HS-27A (cell line): Measurements from ENCODE around the gene SLC5A6.

Experiments used
- DNase-seq: peaks from one replicate; pipeline ENCODE4 v3.0.0-alpha.2; 2012; ENCODE audit warnings: low read depth, missing footprints

The SLC5A6 gene

GRCh38 chr2:27174638-27175037 is 37.4 kb downstream of the SLC5A6 start:
- DNase-seq, result no peak

- DNase-seq, result no peak
These were observed 40.7 kb downstream of the SLC5A6 start for GRCh38 chr2:27171351-27171848.

GRCh38 chr2:27170581-27171337 is 41.3 kb downstream of the SLC5A6 start:
- DNase-seq, result no peak

- DNase-seq, result no peak
These were observed 46.9 kb downstream of the SLC5A6 start for GRCh38 chr2:27164960-27165763.

GRCh38 chr2:27162151-27163121 is 49.6 kb downstream of the SLC5A6 start:
- DNase-seq, result no peak

- DNase-seq, result no peak
These were observed 51.9 kb downstream of the SLC5A6 start for GRCh38 chr2:27160191-27160590.

- no peak for DNase-seq
These were observed 52.8 kb downstream of the SLC5A6 start for GRCh38 chr2:27159271-27159670.

GRCh38 chr2:27158468-27158867 is 53.6 kb downstream of the SLC5A6 start:
- no peak for DNase-seq

GRCh38 chr2:27155069-27155520 is 57.0 kb downstream of the SLC5A6 start:
- no peak for DNase-seq

GRCh38 chr2:27154488-27154887 is 57.6 kb downstream of the SLC5A6 start:
- no peak for DNase-seq

GRCh38 chr2:27152796-27153464 is 59.1 kb downstream of the SLC5A6 start:
- no peak for DNase-seq

- no peak for DNase-seq
These were observed 59.8 kb downstream of the SLC5A6 start for GRCh38 chr2:27152102-27152795.

GRCh38 chr2:27150639-27151230 is 61.3 kb downstream of the SLC5A6 start:
- DNase-seq, result no peak
